Measurements from ENCODE around the gene CD300LF.

Gene CD300LF

DNA sequence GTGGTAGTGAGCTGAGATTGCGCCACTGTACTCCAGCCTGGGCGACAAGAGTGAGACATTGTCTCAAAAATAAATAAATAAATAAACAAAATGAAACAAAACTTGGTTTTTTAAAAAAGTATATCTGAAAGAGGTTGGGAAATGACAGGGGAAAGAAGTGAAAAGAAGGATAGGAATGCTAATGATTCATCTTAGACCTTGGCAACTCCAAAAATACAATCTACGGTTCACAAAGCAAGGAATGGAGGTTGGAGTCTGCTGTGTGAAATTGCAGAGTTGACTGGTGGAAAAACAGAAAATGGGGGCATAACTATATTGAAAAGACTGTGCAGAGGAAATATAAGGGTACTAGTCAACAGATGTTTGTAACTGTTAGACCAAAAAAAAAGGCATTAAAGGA lies 49.2 kb downstream of the CD300LF start:
- Histone ChIP-seq H3K4me1 (ENCODE audit: insufficient read depth, low read length) (no peaks in the 10 kb centered on the region), H2AFZ (ENCODE audit: low read depth, low read length) (no peak overlapping the region), H3K9ac (ENCODE audit: low read depth, low read length) (no peak overlapping the region), H3K27ac (ENCODE audit: low read length) (no peak overlapping the region), H3K4me2 (ENCODE audit: insufficient read depth, low read length) (no peak overlapping the region), H3K36me3 (ENCODE audit: insufficient read depth, low read length) (no peaks in the 10 kb centered on the region), H3K27me3 (ENCODE audit: insufficient read depth, low read length, poor library complexity) (peaks cover 18% of the 10 kb centered on the region), H3K4me3 (ENCODE audit: low read depth in 1 of 2, low read length in 2 of 2) (no peak overlapping the region), H3K79me2 (ENCODE audit: insufficient read depth, low read length) (no peaks in the 10 kb centered on the region), H3K9me3 (ENCODE audit: insufficient read depth, low read length, severe bottlenecking) (no peaks in the 10 kb centered on the region), H4K20me1 (ENCODE audit: insufficient read depth, low read length) (no peaks in the 10 kb centered on the region)
- DNase-seq (no peak), ATAC-seq (ENCODE audit: insufficient read depth, low read depth) (no peak)
- TF ChIP-seq, protein P1, sequence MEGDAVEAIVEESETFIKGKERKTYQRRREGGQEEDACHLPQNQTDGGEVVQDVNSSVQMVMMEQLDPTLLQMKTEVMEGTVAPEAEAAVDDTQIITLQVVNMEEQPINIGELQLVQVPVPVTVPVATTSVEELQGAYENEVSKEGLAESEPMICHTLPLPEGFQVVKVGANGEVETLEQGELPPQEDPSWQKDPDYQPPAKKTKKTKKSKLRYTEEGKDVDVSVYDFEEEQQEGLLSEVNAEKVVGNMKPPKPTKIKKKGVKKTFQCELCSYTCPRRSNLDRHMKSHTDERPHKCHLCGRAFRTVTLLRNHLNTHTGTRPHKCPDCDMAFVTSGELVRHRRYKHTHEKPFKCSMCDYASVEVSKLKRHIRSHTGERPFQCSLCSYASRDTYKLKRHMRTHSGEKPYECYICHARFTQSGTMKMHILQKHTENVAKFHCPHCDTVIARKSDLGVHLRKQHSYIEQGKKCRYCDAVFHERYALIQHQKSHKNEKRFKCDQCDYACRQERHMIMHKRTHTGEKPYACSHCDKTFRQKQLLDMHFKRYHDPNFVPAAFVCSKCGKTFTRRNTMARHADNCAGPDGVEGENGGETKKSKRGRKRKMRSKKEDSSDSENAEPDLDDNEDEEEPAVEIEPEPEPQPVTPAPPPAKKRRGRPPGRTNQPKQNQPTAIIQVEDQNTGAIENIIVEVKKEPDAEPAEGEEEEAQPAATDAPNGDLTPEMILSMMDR (IDR thresholded peaks at IDR 0.05; ENCODE audit: borderline replicate concordance, extremely low read depth, low read length, poor library complexity, severe bottlenecking), result no peak
- TF ChIP-seq EZH2 (IDR thresholded peaks at IDR 0.05; ENCODE audit: borderline replicate concordance, low read depth, low read length, severe bottlenecking), result no peak

DNA sequence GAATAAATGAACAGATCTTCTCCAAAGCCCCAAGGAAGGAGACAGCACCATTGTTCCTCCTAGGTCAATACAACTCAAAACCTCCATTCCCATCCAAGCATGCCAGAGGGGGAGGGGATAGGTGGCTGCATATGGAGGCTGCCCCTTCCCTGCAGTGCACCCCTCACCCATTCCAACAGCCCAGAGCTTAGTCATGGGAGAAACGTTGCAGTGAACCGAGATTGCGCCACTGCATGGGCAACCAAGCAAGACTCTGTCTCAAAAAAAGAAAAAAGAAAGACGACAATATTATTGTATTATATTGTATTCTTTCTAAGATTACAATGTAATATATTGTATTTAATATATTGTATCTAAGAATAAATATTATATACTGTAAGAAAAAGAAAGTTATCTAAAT lies 52.8 kb downstream of the CD300LF start:
- Histone ChIP-seq H3K27ac (ENCODE audit: low read length) (no peak overlapping the region), H3K4me2 (ENCODE audit: insufficient read depth, low read length) (no peak overlapping the region), H3K4me1 (ENCODE audit: insufficient read depth, low read length) (peaks cover 3% of the 10 kb centered on the region), H4K20me1 (ENCODE audit: insufficient read depth, low read length) (no peaks in the 10 kb centered on the region), H3K4me3 (ENCODE audit: low read depth in 1 of 2, low read length in 2 of 2) (no peak overlapping the region), H3K79me2 (ENCODE audit: insufficient read depth, low read length) (no peaks in the 10 kb centered on the region), H3K36me3 (ENCODE audit: insufficient read depth, low read length) (no peaks in the 10 kb centered on the region), H3K27me3 (ENCODE audit: insufficient read depth, low read length, poor library complexity) (peaks cover 13% of the 10 kb centered on the region), H3K9ac (ENCODE audit: low read depth, low read length) (no peak overlapping the region), H3K9me3 (ENCODE audit: insufficient read depth, low read length, severe bottlenecking) (no peaks in the 10 kb centered on the region), H2AFZ (ENCODE audit: low read depth, low read length) (no peak overlapping the region)
- no peak for ATAC-seq (ENCODE audit: insufficient read depth, low read depth)
- DNase-seq, result no peak
- TF ChIP-seq, protein P1 (IDR thresholded peaks at IDR 0.05; ENCODE audit: borderline replicate concordance, extremely low read depth, low read length, poor library complexity, severe bottlenecking), result no peak
- no peak for TF ChIP-seq EZH2 (IDR thresholded peaks at IDR 0.05; ENCODE audit: borderline replicate concordance, low read depth, low read length, severe bottlenecking)

DNA sequence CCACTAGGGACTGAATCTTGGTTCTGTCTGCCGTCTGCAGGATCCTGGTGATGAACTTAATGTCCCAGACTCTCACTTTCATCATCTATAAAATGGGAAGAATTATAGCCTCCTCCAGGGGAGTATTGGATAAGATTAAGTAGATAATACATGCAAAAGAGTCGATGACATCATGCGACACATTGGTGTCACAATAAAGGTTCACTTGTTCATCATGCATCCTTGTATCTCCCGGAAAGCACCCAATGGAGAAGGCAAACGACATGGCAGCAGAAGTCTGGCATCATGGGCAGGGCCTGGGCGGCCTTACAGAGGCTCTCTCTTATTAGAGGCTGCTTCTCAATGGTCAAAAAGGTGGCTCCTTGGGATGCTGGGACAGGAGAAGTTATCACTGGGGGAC lies 54.1 kb downstream of the CD300LF start:
- no peak for TF ChIP-seq EZH2 (IDR thresholded peaks at IDR 0.05; ENCODE audit: borderline replicate concordance, low read depth, low read length, severe bottlenecking)
- TF ChIP-seq, protein P1 (IDR thresholded peaks at IDR 0.05; ENCODE audit: borderline replicate concordance, extremely low read depth, low read length, poor library complexity, severe bottlenecking), result no peak
- Histone ChIP-seq H3K4me1 (ENCODE audit: insufficient read depth, low read length) (peaks cover 3% of the 10 kb centered on the region), H3K9ac (ENCODE audit: low read depth, low read length) (no peak overlapping the region), H3K27me3 (ENCODE audit: insufficient read depth, low read length, poor library complexity) (peaks cover 16% of the 10 kb centered on the region), H3K36me3 (ENCODE audit: insufficient read depth, low read length) (no peaks in the 10 kb centered on the region), H2AFZ (ENCODE audit: low read depth, low read length) (no peak overlapping the region), H4K20me1 (ENCODE audit: insufficient read depth, low read length) (no peaks in the 10 kb centered on the region), H3K79me2 (ENCODE audit: insufficient read depth, low read length) (no peaks in the 10 kb centered on the region), H3K27ac (ENCODE audit: low read length) (no peak overlapping the region), H3K9me3 (ENCODE audit: insufficient read depth, low read length, severe bottlenecking) (no peaks in the 10 kb centered on the region), H3K4me3 (ENCODE audit: low read depth in 1 of 2, low read length in 2 of 2) (no peak overlapping the region), H3K4me2 (ENCODE audit: insufficient read depth, low read length) (no peak overlapping the region)
- DNase-seq (no peak), ATAC-seq (ENCODE audit: insufficient read depth, low read depth) (no peak)

DNA sequence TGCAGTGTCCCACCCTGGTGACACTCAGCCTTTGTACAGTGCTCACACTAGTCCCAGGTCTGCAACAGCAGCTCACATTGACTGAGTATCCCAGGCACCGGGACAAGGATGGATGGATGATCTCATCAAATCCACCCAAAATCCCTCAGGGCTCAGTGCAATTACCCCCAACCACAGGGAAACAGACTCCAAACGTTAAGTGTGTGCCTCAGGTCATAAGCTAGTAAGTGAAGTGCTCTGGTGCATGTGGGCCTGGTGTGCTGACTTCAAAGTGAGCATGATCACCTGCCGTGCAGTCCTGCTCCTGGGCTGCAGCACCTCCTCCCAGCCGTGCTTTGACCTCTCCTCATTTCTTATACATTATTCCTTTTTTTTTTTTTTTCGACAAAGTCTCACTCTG lies 58.0 kb downstream of the CD300LF start:
- Histone ChIP-seq H2AFZ (ENCODE audit: low read depth, low read length) (no peak overlapping the region), H3K9ac (ENCODE audit: low read depth, low read length) (no peak overlapping the region), H3K27ac (ENCODE audit: low read length) (no peak overlapping the region), H3K4me2 (ENCODE audit: insufficient read depth, low read length) (no peak overlapping the region), H3K4me3 (ENCODE audit: low read depth in 1 of 2, low read length in 2 of 2) (no peak overlapping the region), H3K36me3 (ENCODE audit: insufficient read depth, low read length) (no peaks in the 10 kb centered on the region), H3K27me3 (ENCODE audit: insufficient read depth, low read length, poor library complexity) (peaks cover 41% of the 10 kb centered on the region), H3K9me3 (ENCODE audit: insufficient read depth, low read length, severe bottlenecking) (no peaks in the 10 kb centered on the region), H4K20me1 (ENCODE audit: insufficient read depth, low read length) (no peaks in the 10 kb centered on the region; the same call in 1 of the 2 replicates), H3K79me2 (ENCODE audit: insufficient read depth, low read length) (no peaks in the 10 kb centered on the region), H3K4me1 (ENCODE audit: insufficient read depth, low read length) (peaks cover 3% of the 10 kb centered on the region)
- ATAC-seq (ENCODE audit: insufficient read depth, low read depth), result no peak
- TF ChIP-seq, protein P1 (IDR thresholded peaks at IDR 0.05; ENCODE audit: borderline replicate concordance, extremely low read depth, low read length, poor library complexity, severe bottlenecking), result no peak
- TF ChIP-seq EZH2 (IDR thresholded peaks at IDR 0.05; ENCODE audit: borderline replicate concordance, low read depth, low read length, severe bottlenecking), result no peak
- DNase-seq, result no peak
